ENCODE measurements around the gene SCN2A.

Gene SCN2A

GRCh38 chr2:165420231-165420630 is 181.0 kb downstream of the SCN2A start:
- no peak for DNase-seq (ENCODE audit: low spot score)

- DNase-seq (ENCODE audit: low spot score): no peak
Measured at GRCh38 chr2:165423081-165423480, 183.9 kb downstream of the SCN2A start.

- DNase-seq (ENCODE audit: low spot score): no peak
Measured at GRCh38 chr2:165425556-165425955, 186.3 kb downstream of the SCN2A start.

GRCh38 chr2:165427686-165428085 is 188.5 kb downstream of the SCN2A start:
- no peak for DNase-seq (ENCODE audit: low spot score)

GRCh38 chr2:165428926-165429325 is 189.7 kb downstream of the SCN2A start:
- no peak for DNase-seq (ENCODE audit: low spot score)

GRCh38 chr2:165431014-165431413 is 191.8 kb downstream of the SCN2A start:
- DNase-seq (ENCODE audit: low spot score): no peak

- no peak for DNase-seq (ENCODE audit: low spot score)
Measured at GRCh38 chr2:165432234-165432966, 193.2 kb downstream of the SCN2A start.

GRCh38 chr2:165434865-165435496 is 195.8 kb downstream of the SCN2A start:
- no peak for DNase-seq (ENCODE audit: low spot score)

GRCh38 chr2:165435611-165436010 is 196.4 kb downstream of the SCN2A start:
- DNase-seq (ENCODE audit: low spot score): no peak

GRCh38 chr2:165436559-165436958 is 197.3 kb downstream of the SCN2A start:
- no peak for DNase-seq (ENCODE audit: low spot score)

GRCh38 chr2:165440367-165440766 is 201.2 kb downstream of the SCN2A start:
- DNase-seq (ENCODE audit: low spot score): no peak
